Measurements from ENCODE around the gene CACNA2D3. TPM values are rescaled to one million over a fixed set of nuclear protein-coding genes. Genes with fewer than 3 reads are reported as not detected.
"Not testable (repeated sequence)": the region's sequence is repeated elsewhere in the genome, so short reads cannot be mapped to it uniquely, and the experiment has no call there.

The CACNA2D3 gene
- total RNA-seq, 2 experiments from 2014 or later, result not detected

GRCh38 chr3:54628888-54629441 lies 506.6 kb downstream of the CACNA2D3 start:
- H3K79me2 ChIP-seq (ENCODE audit: insufficient read depth, low read depth, low read length), result no peaks in the 10 kb centered on the region
- BruUV-seq (replicated peaks), result no TSS peak

GRCh38 chr3:54630101-54630623 lies 507.8 kb downstream of the CACNA2D3 start:
- no peak overlapping the region for H3K4me2 ChIP-seq (ENCODE audit: low read length)
- TF ChIP-seq EZH2phosphoT487 (IDR thresholded peaks at IDR 0.05; ENCODE audit: borderline replicate concordance, low read depth, low read length) (no peak), CTCF (conservative IDR thresholded peaks at IDR 0.05; ENCODE audit: low read length) (no peak)
- H3K9me2 ChIP-seq (ENCODE audit: insufficient read depth, low read length), result no peaks in the 10 kb centered on the region
- POLR2A ChIA-PET, result no interaction called here
- H3K9me3 ChIP-seq (ENCODE audit: low read length), result no peaks in the 10 kb centered on the region
- no peak for DNase-seq (ENCODE audit: low spot score)
- no peak overlapping the region for H3K27ac ChIP-seq (ENCODE audit: low read depth, low read length, poor library complexity, severe bottlenecking)
- H3K4me3 ChIP-seq (ENCODE audit: low read depth, low read length, poor library complexity, severe bottlenecking), result no peak overlapping the region
- no peaks in the 10 kb centered on the region for H3K4me1 ChIP-seq (ENCODE audit: insufficient read depth, low read length, poor library complexity, severe bottlenecking)
- H2AFZ ChIP-seq (ENCODE audit: low read length), result no peak overlapping the region
- no peaks in the 10 kb centered on the region for H4K20me1 ChIP-seq (ENCODE audit: insufficient read depth, low read length)
- CTCF ChIA-PET (ENCODE audit: unreplicated experiment), result no interaction called here
- BruUV-seq (replicated peaks), result no TSS peak
- H3K79me2 ChIP-seq (ENCODE audit: insufficient read depth, low read depth, low read length), result no peaks in the 10 kb centered on the region
- intact Hi-C loops (cut with micrococcal nuclease; ENCODE audit: unreplicated experiment), result no loop called here
- no peaks in the 10 kb centered on the region for H3K36me3 ChIP-seq (ENCODE audit: insufficient read depth, low read length)

More at GRCh38 chr3:54628888-54629441, 506.6 kb downstream of the CACNA2D3 start:
- H3K9me2 ChIP-seq (ENCODE audit: insufficient read depth, low read length), result no peaks in the 10 kb centered on the region
- no peaks in the 10 kb centered on the region for H3K4me1 ChIP-seq (ENCODE audit: insufficient read depth, low read length, poor library complexity, severe bottlenecking)
- H3K27ac ChIP-seq (ENCODE audit: low read depth, low read length, poor library complexity, severe bottlenecking), result no peak overlapping the region
- no peak overlapping the region for H3K4me2 ChIP-seq (ENCODE audit: low read length)
- DNase-seq (ENCODE audit: low spot score), result no peak
- ChIA-PET POLR2A (no interaction called here), CTCF (ENCODE audit: unreplicated experiment) (no interaction called here)
- TF ChIP-seq EZH2phosphoT487 (IDR thresholded peaks at IDR 0.05; ENCODE audit: borderline replicate concordance, low read depth, low read length), result no peak
- TF ChIP-seq CTCF (conservative IDR thresholded peaks at IDR 0.05; ENCODE audit: low read length), result no peak
- intact Hi-C loops (cut with micrococcal nuclease; ENCODE audit: unreplicated experiment), result no loop called here
- H2AFZ ChIP-seq (ENCODE audit: low read length), result no peak overlapping the region
- no peaks in the 10 kb centered on the region for H3K9me3 ChIP-seq (ENCODE audit: low read length)
- H3K36me3 ChIP-seq (ENCODE audit: insufficient read depth, low read length), result no peaks in the 10 kb centered on the region
- H3K4me3 ChIP-seq (ENCODE audit: low read depth, low read length, poor library complexity, severe bottlenecking), result no peak overlapping the region
- H4K20me1 ChIP-seq (ENCODE audit: insufficient read depth, low read length), result no peaks in the 10 kb centered on the region

GRCh38 chr3:54631001-54631400 lies 508.6 kb downstream of the CACNA2D3 start:
- H3K9me2 ChIP-seq (ENCODE audit: insufficient read depth, low read length); CTCF ChIA-PET (ENCODE audit: unreplicated experiment); H3K79me2 ChIP-seq (ENCODE audit: insufficient read depth, low read depth, low read length); H3K36me3 ChIP-seq (ENCODE audit: insufficient read depth, low read length); H4K20me1 ChIP-seq (ENCODE audit: insufficient read depth, low read length); H3K4me3 ChIP-seq (ENCODE audit: low read depth, low read length, poor library complexity, severe bottlenecking); DNase-seq (ENCODE audit: low spot score); intact Hi-C loops (cut with micrococcal nuclease; ENCODE audit: unreplicated experiment); H3K9me3 ChIP-seq (ENCODE audit: low read length); H3K4me1 ChIP-seq (ENCODE audit: insufficient read depth, low read length, poor library complexity, severe bottlenecking); H2AFZ ChIP-seq (ENCODE audit: low read length); BruUV-seq (replicated peaks); H3K4me2 ChIP-seq (ENCODE audit: low read length); H3K27ac ChIP-seq (ENCODE audit: low read depth, low read length, poor library complexity, severe bottlenecking): not testable (repeated sequence)
- POLR2A ChIA-PET, result interaction anchor here (1.0 kb wide), 1 partner anchor 14 kb away, joined by 4 read pairs; no protein-coding TSS in a partner anchor
